ENCODE measurements around the gene SNRPA1. TPM values are rescaled to one million over a fixed set of nuclear protein-coding genes. Genes with fewer than 3 reads are reported as not detected.

SNRPA1 gene
- total and polyA plus RNA-seq, 2 of the 13 experiments (the other 11 are each of a cell fraction or from before 2014, with no cell fraction given), result 41.2 to 108 TPM

- in situ Hi-C loops (cut with HindIII; ENCODE audit: extremely low pct_ligation_motif_present, low pct_unique_long_range_greater_than_20kb), result no loop called here
These were observed 21.5 kb upstream of the SNRPA1 start for GRCh38 chr15:101316529-101316928.

More at GRCh38 chr15:101316529-101316928, 21.5 kb upstream of the SNRPA1 start:
- 91% methylated on average over 5 of the region's 5 CpGs for WGBS (ENCODE audit: low lambda C conversion rate)
- Histone ChIP-seq H3K9me3 (ENCODE audit: low read length) (no peaks in the 10 kb centered on the region), H3K36me3 (replicated peaks in 1 of 2; ENCODE audit: control insufficient read depth in 1 of 2, insufficient read depth in 2 of 2, low read length in 2 of 2) (peaks cover 25 to 59% of the 10 kb centered on the region in 2 experiments), H3K4me1 (ENCODE audit: insufficient read depth, low read length) (no peaks in the 10 kb centered on the region), H3K4me3 (replicated peaks in 1 of 3; ENCODE audit: insufficient read depth in 1 of 3, low read depth in 2 of 3, low read length in 3 of 3) (no peak overlapping the region), H3K79me2 (ENCODE audit: insufficient read depth, low read length) (no peaks in the 10 kb centered on the region), H2AFZ (ENCODE audit: low read length) (no peak overlapping the region), H3K9ac (ENCODE audit: insufficient read depth, low read depth, low read length) (no peak overlapping the region), H3K27me3 (ENCODE audit: control insufficient read depth in 1 of 2, insufficient read depth in 2 of 2, low read length in 2 of 2) (no peaks in the 10 kb centered on the region), H4K20me1 (ENCODE audit: insufficient read depth, low read length) (no peaks in the 10 kb centered on the region), H3K4me2 (ENCODE audit: low read depth, low read length) (no peak overlapping the region), H3K27ac (ENCODE audit: extremely low read length, insufficient read depth, low read length) (no peak overlapping the region)
- FAIRE-seq (no peak), ATAC-seq (no peak), DNase-seq (ENCODE audit: low spot score) (no peak)
- intact Hi-C loops (cut with micrococcal nuclease; ENCODE audit: unreplicated experiment), result no loop called here
- ChIA-PET CTCF (ENCODE audit: low intra/inter-chr PET ratio, low total read pairs) (no interaction called here), POLR2A (no interaction called here)
- TF ChIP-seq HDAC6 (IDR thresholded peaks at IDR 0.05; ENCODE audit: low read depth, low read length) (no peak), SMAD1 (CRISPR knock-in tag; IDR thresholded peaks at IDR 0.05; ENCODE audit: borderline replicate concordance, low read depth) (no peak), SRY (CRISPR knock-in tag; IDR thresholded peaks at IDR 0.05) (no peak), GZF1 (CRISPR knock-in tag; IDR thresholded peaks at IDR 0.05) (no peak), HOXA9 (CRISPR knock-in tag; IDR thresholded peaks at IDR 0.05; ENCODE audit: borderline replicate concordance) (no peak), ZNF276 (CRISPR knock-in tag; IDR thresholded peaks at IDR 0.05; ENCODE audit: low read depth) (no peak), ZNF75D (CRISPR knock-in tag; IDR thresholded peaks at IDR 0.05; ENCODE audit: borderline replicate concordance) (no peak), ZFP91 (CRISPR knock-in tag; IDR thresholded peaks at IDR 0.05; ENCODE audit: borderline replicate concordance) (no peak), HES4 (CRISPR knock-in tag; IDR thresholded peaks at IDR 0.05; ENCODE audit: borderline replicate concordance) (no peak)
- BruUV-seq (replicated peaks), result no TSS peak

Measured in HepG2 (cell line).